HG03439 (cell line): ENCODE data around the gene RAD51B.
"Not testable (repeated sequence)": the region's sequence is repeated elsewhere in the genome, so short reads cannot be mapped to it uniquely, and the experiment has no call there.

Experiments
- ATAC-seq: cut with Tn5 transposase; IDR thresholded peaks from one replicate; pipeline ENCODE4 v1.9.1; 2021; ENCODE audit warnings: mild to moderate bottlenecking, moderate library complexity; ENCODE audit not compliant: unreplicated experiment

The RAD51B gene

DNA sequence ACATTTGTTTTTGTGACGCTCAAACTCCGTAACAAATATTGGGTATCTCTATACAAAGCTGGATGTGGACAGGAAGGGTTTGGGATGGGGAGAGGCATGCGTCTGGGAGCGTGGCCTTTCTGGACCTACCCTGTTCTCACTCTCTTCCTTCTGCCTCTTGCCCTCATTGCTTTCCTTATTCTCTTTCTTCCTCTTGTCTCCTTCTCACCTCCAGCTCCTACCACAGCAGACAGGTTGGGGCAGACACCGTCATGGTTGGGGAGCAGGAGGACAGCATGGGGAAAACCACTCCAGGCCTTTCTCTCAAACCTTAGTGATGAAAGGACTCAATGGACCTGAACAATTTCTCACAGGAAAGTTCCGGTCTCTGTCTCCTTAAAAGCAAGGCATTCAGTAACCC lies 465.3 kb downstream of the RAD51B start:
- ATAC-seq: no peak

DNA sequence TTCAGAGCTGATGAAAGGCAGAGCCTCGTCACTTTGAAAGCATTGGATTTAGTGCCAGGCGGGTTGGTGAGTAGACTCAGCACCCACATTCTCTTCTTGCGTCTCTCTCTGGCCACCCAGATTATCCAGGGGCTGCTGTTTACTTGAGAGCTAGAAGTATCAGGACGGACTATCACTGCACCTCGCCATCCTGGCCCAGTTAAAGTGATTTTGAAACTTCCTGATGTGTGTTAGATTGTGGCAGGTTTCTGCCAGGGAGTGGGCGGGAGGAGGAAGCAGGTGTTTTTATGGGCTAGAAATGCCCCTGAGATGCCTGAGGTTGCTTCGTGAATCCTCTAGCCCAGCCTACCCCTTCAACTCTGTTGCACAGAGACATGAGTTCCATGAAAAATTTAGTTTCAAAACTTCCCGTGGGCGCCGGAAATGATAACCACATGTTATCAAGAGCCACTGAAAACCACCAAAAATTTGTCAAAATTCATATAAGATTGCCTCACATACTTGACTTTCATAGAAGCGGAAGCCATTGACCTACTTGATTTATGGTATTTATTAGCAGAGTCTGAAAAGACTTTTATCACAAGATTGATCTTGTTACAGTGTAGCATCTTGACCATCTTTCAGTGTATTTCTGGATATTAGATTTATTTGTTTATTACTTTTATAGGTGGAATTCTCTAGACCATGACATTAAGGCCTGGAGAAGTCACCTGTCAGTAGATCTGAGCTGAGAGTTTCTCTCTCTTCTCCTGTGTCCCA lies 466.0 kb downstream of the RAD51B start:
- ATAC-seq: peak; percentile 31

DNA sequence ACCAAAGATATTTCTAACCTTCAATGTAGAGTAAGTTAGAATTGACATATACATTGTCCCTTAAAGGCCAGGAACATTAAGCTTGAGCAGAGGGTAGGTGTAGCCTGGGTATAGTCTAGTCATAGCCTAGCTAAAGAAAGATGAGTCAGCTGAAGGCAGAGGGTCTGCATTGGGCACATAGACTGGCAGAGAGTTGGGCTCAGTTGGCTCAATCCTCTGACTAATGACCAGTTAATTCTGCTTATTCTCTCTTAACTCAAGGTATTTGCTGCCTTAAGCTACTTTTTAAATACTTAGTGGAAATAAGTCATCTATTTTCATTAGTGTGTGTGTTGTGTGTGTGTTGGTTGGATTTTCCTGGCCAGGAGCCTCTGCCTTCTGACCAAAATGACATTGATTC lies 467.1 kb downstream of the RAD51B start:
- ATAC-seq: no peak

DNA sequence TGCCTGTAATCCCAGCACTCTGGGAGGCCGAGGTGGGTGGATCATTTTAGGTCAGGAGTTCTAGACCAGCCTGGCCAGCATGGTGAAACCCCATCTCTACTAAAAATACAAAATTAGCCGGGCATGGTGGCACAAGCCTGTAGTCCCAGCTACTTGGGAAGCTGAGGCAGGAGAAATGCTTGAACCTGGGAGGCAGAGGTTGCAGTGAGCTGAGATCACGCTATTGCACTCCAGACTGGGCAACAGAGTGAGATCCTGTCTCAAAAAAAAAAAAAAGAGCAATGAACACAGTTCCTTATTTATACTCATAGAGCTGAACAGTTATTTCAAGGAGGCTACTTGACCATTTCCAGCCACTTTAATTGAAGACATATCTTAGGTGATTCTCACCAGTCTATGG lies 469.9 kb downstream of the RAD51B start:
- ATAC-seq: not testable (repeated sequence)

DNA sequence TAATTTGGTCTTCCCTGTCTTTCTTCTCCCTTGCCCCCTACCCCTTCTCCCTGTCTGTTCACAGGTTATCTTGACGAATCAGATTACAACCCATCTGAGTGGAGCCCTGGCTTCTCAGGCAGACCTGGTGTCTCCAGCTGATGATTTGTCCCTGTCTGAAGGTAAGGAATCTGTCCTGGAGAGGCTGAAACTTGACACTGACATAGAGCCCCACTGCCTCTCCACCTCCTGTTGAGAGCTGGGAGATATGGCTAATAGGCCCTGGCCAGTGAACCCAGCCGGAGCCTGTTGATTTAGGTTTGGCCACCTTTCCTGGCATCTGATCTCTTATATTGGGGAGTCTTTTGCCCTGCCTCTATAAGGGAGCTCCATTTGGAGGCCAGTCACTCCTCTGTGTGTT lies 472.2 kb downstream of the RAD51B start:
- ATAC-seq: no peak

DNA sequence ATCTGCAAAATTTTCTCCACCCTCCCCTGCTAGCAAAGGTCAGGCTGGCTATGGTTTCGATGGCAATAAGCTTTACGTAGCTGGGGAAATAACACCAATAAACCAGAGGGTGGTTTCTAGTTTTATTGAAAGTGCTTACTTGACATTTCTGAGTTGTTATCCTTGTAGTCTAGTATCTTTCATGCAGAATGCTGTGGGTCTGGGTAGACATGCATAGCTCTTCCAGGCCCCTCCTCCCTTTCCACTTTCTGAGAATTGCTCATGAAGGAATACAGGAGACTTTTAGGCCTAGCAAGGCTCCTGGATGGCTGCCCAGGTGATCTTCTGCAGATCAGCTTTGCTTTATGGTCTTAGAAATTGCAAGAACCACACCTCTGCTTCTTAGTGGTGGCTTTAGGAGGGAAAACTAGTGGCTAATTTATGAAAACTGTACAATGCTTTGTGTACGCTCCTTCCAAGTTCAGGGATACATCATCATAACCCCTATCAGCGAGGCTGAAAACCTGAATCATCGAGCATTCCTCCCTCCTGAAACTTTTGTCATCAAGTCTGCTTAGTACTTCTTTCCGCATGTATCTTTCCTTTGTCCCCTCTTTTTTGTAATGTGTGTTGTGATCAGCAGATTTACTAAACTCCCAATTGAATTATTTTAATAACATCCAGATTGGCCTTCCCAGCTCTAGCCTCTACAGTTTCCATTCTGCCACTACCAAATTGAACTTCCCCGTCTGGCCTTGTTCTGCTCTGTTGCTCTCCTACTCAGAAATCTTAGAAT lies 473.0 kb downstream of the RAD51B start:
- ATAC-seq: no peak

DNA sequence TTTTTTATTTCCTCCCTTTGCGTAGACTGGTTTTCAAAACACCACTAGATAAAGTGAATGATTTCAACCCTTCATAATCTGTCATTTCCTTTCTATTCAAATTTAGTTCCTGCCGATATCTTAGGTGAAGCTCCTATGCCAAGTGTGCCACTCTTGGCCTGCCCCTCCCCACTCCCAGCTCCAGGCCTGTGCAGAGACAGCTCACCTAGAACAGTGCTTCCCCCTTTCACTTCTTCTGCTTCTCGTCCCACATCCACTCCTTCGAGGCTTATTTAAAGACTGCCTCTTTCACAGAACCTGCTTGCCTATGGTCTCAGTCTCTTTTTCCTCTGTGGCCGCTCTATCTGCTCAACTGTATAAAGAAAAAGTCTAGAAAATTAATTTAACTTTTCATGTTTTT lies 473.8 kb downstream of the RAD51B start:
- ATAC-seq: no peak

DNA sequence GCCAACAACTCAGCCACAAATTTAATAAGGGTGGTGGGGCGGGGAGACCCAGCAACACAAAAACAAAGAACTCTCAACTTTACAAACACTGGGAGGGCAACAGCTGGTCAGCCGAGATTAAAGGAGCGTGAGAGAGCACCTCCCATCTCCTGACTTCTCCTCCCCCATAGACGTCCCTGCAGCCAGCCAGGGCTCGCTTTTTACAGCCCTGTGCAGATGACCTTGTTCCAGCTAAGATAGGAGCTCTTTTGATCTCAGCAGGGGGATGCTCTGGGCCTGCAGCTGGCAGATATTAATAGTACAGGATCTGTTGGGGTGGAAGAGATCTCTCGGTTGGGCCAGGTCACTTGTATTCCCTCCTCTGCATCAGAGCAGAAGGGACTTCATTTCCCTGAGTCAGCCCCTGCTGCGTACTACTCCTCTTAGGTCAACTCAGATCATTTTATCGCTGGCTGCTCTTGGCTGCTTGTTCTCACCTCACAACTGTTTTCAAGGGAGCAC lies 475.8 kb downstream of the RAD51B start:
- ATAC-seq: no peak

DNA sequence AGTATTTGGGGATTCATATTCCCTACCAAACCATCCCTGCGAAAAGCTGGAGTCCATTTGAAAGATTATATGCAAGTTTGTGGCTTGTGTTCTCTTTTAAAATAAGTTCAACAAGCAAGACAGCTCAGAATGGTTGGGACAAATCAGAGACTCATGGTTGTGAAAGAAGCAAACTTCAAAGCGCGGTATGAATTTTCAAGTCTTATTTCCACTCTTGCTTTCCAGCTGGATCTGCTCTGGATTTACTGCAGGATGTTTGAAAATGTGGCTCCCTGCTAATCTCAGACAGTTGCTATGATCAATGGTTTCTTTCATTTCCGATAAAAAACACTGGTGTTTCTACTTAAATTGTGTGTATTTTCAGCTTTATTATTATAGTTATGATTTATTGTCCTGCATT lies 477.5 kb downstream of the RAD51B start:
- no peak for ATAC-seq

DNA sequence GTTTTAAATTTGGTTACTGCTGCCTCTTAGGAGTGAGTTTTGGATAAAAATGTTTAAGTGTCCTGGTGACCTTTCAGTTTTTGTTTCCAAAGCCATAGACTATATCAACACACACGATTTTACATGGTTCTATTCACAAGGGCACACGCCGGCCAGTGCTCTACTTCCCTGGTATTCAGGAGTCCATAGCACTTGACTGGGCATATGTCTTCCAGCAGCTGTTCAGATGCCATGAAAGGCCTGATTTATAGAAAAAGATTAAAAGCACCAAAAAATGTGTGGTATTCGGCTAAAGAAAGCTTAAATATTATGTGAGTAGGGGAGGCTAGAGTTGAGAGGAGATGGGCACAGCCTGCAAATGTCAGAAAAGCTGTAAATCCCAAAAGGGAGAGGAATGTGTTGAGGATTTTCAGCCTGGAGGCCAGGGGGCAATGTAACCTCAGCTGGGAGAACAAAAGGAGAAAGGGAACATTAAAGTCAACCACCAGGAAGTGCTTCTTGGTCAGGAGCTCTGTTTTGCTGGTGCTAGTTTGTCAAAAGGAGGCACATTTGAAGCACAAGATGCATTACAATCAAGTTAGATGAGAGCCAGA lies 478.4 kb downstream of the RAD51B start:
- ATAC-seq: no peak

DNA sequence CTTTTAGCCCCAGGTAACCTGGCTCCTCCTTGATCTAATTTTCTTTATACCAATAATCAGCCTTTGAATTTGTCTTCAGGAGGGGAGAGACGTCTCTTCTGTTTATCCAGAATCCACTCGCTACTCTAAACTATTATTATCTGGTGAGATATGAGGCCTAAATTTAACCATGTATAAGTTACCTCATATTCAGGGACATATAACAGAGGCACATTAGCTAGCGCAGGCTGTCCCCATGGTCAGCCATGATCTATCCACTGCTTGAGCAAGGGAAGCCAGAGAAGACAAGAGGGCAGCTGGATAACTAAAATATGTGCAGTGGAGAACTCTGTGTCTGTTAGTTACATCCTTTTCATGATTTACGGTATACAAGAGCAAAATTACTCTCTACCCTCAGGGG lies 481.0 kb downstream of the RAD51B start:
- no peak for ATAC-seq

DNA sequence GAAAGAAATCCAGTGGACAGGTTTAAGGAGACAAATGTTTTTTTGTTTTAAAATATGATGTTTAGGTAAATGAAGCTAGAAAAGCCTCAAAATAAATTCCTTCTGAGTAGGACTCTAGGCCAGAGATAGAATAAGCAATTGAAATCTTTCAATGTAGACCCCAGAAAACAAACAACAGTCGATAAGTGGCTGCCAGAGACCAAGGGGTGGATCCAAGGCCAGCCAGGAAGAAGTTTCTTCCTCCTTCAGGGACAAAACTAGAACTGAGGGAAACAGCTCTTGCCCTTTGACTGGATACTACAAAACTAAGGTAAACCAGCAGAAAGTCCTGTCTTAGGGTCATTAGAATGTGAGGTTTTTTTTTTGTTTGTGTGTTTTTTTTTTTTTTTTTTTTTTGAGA lies 481.6 kb downstream of the RAD51B start:
- ATAC-seq: no peak

DNA sequence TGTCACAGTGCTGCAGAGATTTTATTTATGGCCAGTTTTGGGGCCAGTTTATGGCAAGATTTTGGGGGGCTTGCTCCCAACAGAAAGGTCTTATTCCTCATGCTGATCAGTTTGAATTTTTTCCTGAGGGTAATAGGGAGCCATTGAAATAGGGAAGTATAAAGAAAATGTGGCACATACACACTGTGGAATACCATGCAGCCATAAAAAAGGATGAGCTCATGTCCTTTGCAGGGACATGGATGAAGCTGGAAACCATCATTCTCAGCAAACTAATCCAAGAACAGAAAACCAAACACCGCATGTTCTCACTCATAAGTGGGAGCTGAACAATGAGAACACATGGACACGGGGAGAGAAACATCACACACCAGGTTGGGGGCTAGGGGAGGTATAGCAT lies 483.4 kb downstream of the RAD51B start:
- ATAC-seq: not testable (repeated sequence)

DNA sequence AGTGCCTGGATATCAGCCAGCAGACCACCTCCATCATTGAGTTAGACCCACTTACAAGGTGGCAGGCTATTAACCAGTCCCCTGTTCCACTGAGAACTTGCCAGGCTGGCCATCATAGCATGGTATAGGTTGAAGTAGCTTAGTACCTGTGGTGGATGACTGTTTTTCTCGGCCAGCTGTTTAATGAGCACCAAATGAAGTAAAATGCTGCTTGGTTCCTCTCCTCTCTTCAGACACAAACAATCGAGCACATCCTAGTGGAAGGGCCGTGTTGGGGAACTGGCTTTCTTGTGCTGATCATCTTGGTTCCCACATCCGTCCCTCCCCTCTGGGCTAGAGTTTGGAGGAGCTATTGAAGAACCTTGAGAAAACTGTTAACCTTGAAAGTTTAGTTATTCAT lies 486.2 kb downstream of the RAD51B start:
- ATAC-seq: no peak

DNA sequence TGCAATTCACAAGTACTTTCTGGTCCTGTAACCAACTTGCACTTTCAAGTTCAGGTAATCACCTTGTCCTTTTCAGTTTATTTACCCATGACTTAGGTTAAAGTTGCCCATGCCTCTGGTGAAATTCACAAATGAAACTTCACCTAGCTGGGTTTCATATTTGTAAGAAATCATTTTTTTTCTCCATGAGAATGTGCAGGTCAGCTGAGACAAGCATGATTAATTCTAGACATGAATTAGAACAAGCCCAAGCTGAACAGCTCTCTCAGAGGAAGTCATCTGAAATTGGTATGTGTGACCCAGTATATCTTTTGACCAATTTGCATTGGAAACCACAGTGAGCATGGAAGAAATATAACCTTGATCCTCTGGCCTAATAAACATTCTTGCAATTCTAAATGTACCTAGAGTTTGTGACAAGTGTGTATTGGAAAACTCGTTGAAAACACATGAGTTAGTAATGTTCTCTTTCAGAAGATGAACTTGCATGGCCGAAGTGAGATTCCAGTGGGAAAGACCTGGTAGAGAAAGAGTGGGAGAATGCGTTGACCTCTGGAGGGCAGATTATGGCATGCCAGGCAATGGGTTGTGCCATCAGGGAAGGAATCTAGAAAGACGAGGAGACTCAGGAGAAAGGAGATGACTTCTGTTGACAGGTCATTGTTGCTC lies 486.8 kb downstream of the RAD51B start:
- peak; percentile 68 for ATAC-seq

DNA sequence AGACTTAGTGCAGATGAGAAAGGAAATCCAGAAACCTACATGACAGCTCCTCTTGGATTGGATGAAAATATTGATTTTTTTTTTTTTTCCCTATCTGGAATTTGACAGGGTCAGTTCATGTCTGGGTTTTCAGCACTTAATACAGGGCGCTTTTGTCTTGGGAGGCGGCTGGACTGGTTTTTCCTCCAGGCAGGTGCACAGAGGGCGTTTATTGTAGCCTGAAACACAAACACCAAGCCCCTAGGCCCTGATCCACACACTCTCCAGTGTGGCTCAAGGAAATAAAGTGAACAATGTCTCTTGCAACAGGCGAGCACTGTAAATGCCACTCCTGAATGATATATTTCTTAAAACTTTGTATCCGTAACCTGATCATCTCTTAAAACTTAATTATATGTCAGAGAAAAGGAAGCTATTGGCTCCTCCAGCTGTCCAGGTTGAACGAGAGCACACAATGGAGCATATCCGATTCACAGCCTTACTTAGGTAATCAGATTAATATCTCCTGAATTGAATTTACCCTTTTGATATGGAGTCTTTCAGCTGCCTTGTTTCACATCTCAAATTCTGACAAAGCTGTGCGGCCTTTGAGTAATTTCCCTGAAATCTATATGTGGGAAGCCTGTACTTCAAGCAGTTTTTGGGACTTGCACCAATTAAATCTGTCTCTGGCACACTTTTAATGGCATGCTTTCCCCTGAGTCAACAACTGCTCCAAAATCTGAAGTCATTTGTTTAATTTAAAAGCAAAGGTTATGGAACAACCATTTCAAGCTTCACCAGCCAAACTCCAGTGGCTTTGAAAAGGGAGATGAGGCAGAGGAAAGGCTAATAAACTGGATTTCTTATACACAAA lies 487.6 kb downstream of the RAD51B start:
- no peak for ATAC-seq

DNA sequence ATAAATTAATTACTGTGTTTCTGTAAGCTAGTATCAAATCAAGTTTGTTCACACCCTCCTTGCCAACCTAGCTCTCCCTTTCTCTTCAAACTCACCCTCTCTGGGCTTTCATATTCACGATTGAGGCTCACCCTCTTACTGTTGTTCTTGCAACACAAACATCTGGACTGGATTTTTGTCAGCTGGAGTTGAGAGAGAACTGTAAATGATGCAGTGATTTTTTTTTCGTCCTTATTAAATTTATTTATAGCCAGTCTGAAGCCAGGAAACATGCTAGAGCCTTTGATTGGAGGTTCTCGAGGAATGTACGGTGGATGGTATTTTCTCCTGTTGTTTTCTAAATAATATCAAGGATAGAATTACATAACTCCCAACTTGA lies 488.2 kb downstream of the RAD51B start:
- no peak for ATAC-seq

DNA sequence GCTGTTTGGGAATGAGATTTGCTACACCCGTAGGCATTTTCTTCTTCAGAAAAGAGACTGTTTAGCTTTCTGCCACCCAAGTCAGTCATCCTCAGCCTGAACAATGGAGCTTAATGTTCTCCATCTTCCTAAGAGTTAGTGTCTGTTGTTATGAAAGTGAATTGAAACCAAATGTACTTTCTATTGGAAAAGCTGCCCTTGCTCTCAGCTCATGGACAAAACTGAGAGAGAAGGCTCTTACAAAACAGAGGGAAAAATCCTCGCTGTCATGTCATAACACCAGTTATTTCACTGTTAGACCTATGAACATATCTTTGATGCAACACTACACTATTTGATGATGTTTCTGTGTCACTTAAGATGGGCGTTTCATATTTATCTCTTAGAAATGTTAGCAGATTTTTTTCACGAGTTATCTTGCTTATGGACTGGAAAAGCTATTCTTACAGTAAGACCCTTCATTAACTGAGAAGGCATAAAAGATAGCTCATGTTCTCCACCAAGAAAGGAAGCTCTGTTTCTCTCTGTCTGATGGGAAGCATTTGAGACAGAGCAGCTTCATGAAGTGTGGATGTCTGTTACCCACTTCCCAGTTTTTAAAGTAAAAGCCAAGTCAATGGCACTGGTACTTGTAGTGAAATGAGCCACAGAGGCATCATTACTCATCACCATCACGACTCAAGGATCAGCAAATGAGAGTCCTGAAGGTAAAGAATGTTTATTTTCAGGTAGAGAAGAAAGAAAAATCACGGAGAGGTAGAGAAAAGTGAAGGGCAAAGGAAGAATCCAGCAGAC lies 489.3 kb downstream of the RAD51B start:
- no peak for ATAC-seq

DNA sequence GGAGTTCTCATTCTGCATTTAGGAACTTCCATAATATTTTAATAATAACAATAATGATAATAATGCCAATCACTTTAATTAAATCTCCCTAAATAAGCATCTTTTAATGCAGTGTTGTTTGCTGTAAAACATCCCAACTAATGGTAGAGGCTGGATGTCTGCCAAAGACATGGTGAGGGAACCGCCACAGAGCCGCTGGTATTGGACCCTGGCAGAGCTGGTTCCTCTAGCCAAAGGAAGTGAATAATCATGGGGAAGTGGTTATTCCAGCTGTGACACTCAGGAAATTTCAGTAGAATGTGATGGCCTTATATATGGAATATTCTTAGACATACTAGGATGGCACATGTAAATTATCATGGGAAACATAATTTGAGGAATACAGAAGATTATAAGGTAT lies 490.0 kb downstream of the RAD51B start:
- ATAC-seq: no peak

DNA sequence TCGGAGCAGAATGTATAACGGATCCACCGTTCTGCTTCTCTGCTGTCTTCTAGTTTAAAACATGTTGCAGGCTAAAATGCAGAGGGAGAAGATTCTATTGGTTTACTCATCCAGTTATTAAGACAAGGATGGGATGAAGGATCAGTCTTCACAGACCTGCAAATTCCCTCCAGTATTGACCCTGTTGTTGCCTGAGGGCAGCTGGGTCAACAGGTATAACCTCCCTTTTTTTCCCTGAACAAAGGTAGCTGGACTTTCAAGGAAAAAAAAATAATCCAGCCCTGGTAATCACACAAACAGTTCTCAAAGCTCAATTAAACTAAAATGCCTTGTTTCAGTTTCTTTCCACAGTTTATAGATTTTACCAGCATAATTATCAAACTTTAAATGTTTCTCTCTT lies 492.7 kb downstream of the RAD51B start:
- no peak for ATAC-seq
